Testis (tissue), 3 donors: ENCODE data around the gene POLR3H. TPM values are rescaled to one million over a fixed set of nuclear protein-coding genes. Genes with fewer than 3 reads are reported as not detected.
"Not testable (repeated sequence)": the region's sequence is repeated elsewhere in the genome, so short reads cannot be mapped to it uniquely, and the experiment has no call there.

Source experiments
- DNase-seq: peaks from one replicate; pipeline ENCODE4 v3.0.0-alpha.2; 2019
- H3K27ac ChIP-seq, 2 donors: fragments of 200-600 bp; sonication (generic); one replicate each; pipeline ENCODE4 v1.5.1; 2019
- H3K27me3 ChIP-seq: fragments of 200-600 bp; sonication (generic); one replicate; pipeline ENCODE4 v1.5.1; 2019
- H3K36me3 ChIP-seq: fragments of 200-600 bp; sonication (generic); one replicate; pipeline ENCODE4 v1.5.1; 2017; ENCODE audit warnings: low read depth; ENCODE audit errors: missing control alignments
- H3K4me1 ChIP-seq: fragments of 200-600 bp; sonication (generic); one replicate; pipeline ENCODE4 v1.5.1; 2019
- H3K4me3 ChIP-seq, 2 donors: fragments of 200-600 bp; sonication (generic); one replicate each; pipeline ENCODE4 v1.5.1; 2017 to 2019
- H3K9me3 ChIP-seq: fragments of 200-600 bp; sonication (generic); one replicate; pipeline ENCODE4 v1.5.1; 2017
- POLR2A ChIP-seq: fragments of 450-650 bp; IDR thresholded peaks from one replicate; pipeline ENCODE4 v1.6.1; 2017; ENCODE audit warnings: antibody characterized with exemption, mild to moderate bottlenecking, moderate library complexity
- WGBS, 2 donors: methylation state at CpG; one replicate each; pipeline ENCODE4 v1.1.5; 2018; 5-methylcytosine and 5-hydroxymethylcytosine counted together
- intact Hi-C: fragments of 100-400 bp; cut with DNase I; formaldehyde crosslinking; loops from one replicate; pipeline ENCODE4 v1.15.1; 2023; ENCODE audit warnings: low total_unique reads
- polyA plus RNA-seq: library from polyadenylated mRNA; stranded (reverse); fragments of 350-450 nt; fragmentation: Illumina TruSeq; extraction: RNeasy Lipid Tissue Mini Kit (QIAGEN cat#74804); gene quantifications from one replicate; pipeline ENCODE4 v1.2.3, GENCODE V29; 2014; ENCODE audit warnings: low read depth, low replicate concordance; ENCODE audit not compliant: insufficient read depth
- total RNA-seq, 2 donors: library from RNA; depleted of rRNA; stranded (reverse); fragments of >200 nt; gene quantifications; one replicate each; pipeline ENCODE4 v1.2.3, GENCODE V29; 2016
- TF ChIP-seq, protein P1 (sequence below), 3 experiments: fragments of 450-650 bp in 2 of 3; fragments of 200-600 bp in 1 of 3; sonication (generic) in 1 of 3; IDR thresholded peaks; one replicate each; pipeline ENCODE4 v1.5.1; 2016 to 2019; ENCODE audit warnings: antibody characterized with exemption in 3 of 3, mild to moderate bottlenecking in 2 of 3, moderate library complexity in 1 of 3

POLR3H gene
- total and polyA plus RNA-seq, 3 donors from 2014 or later: 23.3 to 38.9 (median 24.6) TPM

DNA sequence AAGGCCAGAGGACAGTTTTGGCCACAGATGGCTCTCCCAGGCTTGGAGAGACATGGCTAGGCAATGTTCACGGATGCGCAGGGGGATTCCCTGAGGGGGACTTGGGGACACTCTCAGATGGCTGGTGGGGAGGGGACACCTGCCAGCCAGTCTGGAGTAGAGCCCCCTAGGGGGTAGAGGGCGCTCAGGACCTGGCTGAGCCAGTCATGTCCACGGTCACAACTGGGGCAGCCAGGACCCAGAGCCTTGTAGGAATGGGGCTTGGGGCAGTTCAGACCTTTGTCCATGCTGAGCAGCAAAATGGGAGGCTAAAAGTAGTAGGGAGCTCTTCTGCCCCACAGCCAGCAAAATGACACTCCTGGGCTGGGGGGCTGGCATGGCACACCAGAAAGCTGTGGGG, 18.2 kb upstream of the POLR3H start:
- Histone ChIP-seq H3K27me3 (no peaks in the 10 kb centered on the region), H3K9me3 (no peaks in the 10 kb centered on the region), H3K4me1 (peaks cover 43% of the 10 kb centered on the region), H3K4me3 (peak overlapping the region in 1 of 2 donors; percentile 61), H3K36me3 (no peaks in the 10 kb centered on the region), H3K27ac (peak overlapping the region; percentile 37 to 67)
- TF ChIP-seq, protein P1, sequence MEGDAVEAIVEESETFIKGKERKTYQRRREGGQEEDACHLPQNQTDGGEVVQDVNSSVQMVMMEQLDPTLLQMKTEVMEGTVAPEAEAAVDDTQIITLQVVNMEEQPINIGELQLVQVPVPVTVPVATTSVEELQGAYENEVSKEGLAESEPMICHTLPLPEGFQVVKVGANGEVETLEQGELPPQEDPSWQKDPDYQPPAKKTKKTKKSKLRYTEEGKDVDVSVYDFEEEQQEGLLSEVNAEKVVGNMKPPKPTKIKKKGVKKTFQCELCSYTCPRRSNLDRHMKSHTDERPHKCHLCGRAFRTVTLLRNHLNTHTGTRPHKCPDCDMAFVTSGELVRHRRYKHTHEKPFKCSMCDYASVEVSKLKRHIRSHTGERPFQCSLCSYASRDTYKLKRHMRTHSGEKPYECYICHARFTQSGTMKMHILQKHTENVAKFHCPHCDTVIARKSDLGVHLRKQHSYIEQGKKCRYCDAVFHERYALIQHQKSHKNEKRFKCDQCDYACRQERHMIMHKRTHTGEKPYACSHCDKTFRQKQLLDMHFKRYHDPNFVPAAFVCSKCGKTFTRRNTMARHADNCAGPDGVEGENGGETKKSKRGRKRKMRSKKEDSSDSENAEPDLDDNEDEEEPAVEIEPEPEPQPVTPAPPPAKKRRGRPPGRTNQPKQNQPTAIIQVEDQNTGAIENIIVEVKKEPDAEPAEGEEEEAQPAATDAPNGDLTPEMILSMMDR (IDR thresholded peaks at IDR 0.05): no peak
- TF ChIP-seq POLR2A: no peak
- WGBS, 2 donors: 62 to 72% methylated on average over 3 to 4 of the region's 4 CpGs
- no peak for DNase-seq
- intact Hi-C loops: no loop called here

DNA sequence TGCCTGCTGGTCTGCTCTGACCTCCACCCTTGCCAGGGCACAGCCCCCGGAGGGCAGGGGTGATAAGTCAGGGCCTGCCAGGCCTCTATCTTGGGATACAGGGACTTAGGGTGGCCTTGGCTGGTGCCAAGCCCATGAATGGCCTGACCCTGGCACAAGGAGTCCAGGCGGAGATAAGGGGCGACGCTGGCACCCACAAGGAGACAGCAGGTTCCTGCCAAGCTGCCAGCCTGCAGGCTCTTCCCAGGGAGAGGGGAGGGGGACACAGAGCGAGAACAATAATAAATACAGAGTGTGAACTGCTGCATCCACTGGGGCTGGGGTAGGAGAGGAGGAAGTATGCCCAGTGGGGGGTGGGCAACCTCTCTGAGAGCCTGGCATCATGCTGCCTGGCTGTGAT, 17.5 kb upstream of the POLR3H start:
- WGBS, 2 donors: 50 to 69% methylated on average over 5 of the region's 5 CpGs
- intact Hi-C loops: no loop called here
- Histone ChIP-seq H3K9me3 (no peaks in the 10 kb centered on the region), H3K27me3 (no peaks in the 10 kb centered on the region), H3K36me3 (no peaks in the 10 kb centered on the region), H3K4me3 (peak overlapping the region in 1 of 2 donors; percentile 61), H3K27ac (peak overlapping the region; percentile 67 to 71), H3K4me1 (peaks cover 46% of the 10 kb centered on the region)
- peak; percentile 76 for DNase-seq
- TF ChIP-seq POLR2A: no peak
- TF ChIP-seq, protein P1 (IDR thresholded peaks at IDR 0.05): no peak

DNA sequence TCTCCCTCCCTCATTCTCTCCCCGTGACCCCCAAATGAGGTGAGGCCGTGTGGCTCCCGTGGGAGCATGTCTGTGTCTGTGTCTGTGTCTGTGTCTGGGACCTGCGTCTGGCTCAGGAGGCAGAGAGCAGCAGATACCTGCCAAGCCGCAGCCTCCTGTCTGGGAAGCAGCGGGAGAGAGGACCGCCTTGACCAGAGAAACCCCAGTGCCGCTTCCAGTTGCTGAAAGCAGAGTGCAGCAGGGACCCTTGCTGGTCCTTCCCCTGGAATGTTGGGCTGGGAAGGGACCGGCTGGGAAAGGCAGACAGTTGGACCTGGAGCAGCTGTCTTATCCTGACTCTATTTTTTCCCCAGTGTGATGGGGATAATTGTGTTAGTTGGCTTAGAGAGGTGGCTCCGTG, 17.1 kb upstream of the POLR3H start:
- Histone ChIP-seq H3K27ac (peak overlapping the region; percentile 67 to 71), H3K27me3 (no peaks in the 10 kb centered on the region), H3K4me3 (peak overlapping the region; percentile 32 to 61), H3K9me3 (no peaks in the 10 kb centered on the region), H3K4me1 (peaks cover 48% of the 10 kb centered on the region), H3K36me3 (no peaks in the 10 kb centered on the region)
- TF ChIP-seq POLR2A: no peak
- TF ChIP-seq, protein P1 (IDR thresholded peaks at IDR 0.05): no peak
- intact Hi-C loops: no loop called here
- WGBS, 2 donors: 39 to 78% methylated on average over 7 to 10 of the region's 10 CpGs
- peak; percentile 42 for DNase-seq

DNA sequence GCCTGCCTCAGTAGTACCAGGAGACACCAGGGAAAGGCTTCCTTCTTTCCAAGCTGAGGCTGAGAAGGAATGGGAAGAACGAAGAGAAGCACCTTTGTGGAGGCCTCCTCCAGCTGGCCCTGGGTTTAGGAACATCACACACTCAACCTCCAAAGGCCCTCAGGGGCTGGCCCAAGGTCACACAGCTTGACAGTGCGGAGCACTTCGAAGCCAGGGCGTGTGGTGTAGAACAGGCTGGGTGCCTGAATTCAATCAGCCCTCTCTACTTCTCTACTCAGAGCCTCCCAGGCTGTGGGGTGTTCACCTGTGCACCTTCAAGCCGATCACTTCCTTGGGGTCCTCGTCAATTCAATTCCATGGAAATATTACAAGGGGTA, 15.8 kb upstream of the POLR3H start:
- peak overlapping the region in 1 of 2 donors; percentile 71 for H3K27ac ChIP-seq
- H3K36me3 ChIP-seq: no peaks in the 10 kb centered on the region
- intact Hi-C loops: no loop called here
- DNase-seq: peak; percentile 38
- 41 to 52% methylated on average over 6 of the region's 6 CpGs for WGBS, 2 donors
- no peaks in the 10 kb centered on the region for H3K27me3 ChIP-seq
- no peak overlapping the region for H3K4me3 ChIP-seq
- TF ChIP-seq, protein P1 (IDR thresholded peaks at IDR 0.05): no peak
- TF ChIP-seq POLR2A: no peak
- peaks cover 51% of the 10 kb centered on the region for H3K4me1 ChIP-seq
- H3K9me3 ChIP-seq: no peaks in the 10 kb centered on the region

DNA sequence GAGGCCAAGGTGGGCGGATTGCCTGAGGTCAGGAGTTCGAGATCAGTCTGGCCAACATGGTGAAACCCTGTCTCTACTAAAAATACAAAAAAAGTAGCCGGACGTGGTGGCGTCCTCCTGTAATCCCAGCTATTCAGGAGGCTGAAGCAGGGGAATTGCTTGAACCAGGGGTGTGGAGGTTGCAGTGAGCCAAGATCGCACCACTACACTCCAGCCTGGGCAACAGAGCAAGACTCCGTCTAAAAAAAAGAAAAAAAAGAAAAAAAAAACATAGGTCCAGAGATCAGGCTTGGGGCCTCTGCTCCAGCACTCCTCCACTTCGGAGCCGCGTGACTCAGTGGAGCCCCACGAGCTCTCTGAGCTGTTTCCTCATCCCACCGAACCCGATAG, 14.0 kb upstream of the POLR3H start:
- 84 to 91% methylated on average over 13 of the region's 13 CpGs for WGBS, 2 donors
- DNase-seq, H3K4me3 ChIP-seq, H3K9me3 ChIP-seq, H3K36me3 ChIP-seq, H3K27me3 ChIP-seq, intact Hi-C loops: not testable (repeated sequence)
- Histone ChIP-seq H3K27ac (peak overlapping the region in 1 of 2 donors; percentile 72), H3K4me1 (peaks cover 46% of the 10 kb centered on the region)
